GM06990 (cell line): ENCODE data around the gene RETREG3.

ENCODE experiments used
- DNase-seq: peaks from one replicate; pipeline ENCODE4 v3.0.0-alpha.2; 2011; ENCODE audit not compliant: insufficient read length; ENCODE audit errors: extremely low read depth
- H3K27me3 ChIP-seq: replicated peaks from 2 replicates; pipeline ENCODE4 v1.6.0; 2011; ENCODE audit warnings: low read length; ENCODE audit not compliant: control insufficient read depth, insufficient read depth
- H3K36me3 ChIP-seq: 2 replicates; pipeline ENCODE4 v1.5.1; 2011; ENCODE audit warnings: low read length; ENCODE audit not compliant: control insufficient read depth, insufficient read depth
- H3K4me3 ChIP-seq: replicated peaks from 2 replicates; pipeline ENCODE4 v1.5.1; 2011; ENCODE audit warnings: low read depth, mild to moderate bottlenecking, control low read depth, low read length
- CTCF ChIP-seq: IDR thresholded peaks from 2 replicates; pipeline ENCODE4 v1.5.1; 2011; ENCODE audit warnings: low read length, control low read depth, mild to moderate bottlenecking, inconsistent platforms; ENCODE audit not compliant: insufficient read depth, poor library complexity, severe bottlenecking

The RETREG3 gene

GRCh38 chr17:42564815-42565522 lies 44.2 kb downstream of the RETREG3 start:
- Histone ChIP-seq H3K36me3 (peaks cover 44% of the 10 kb centered on the region), H3K27me3 (no peaks in the 10 kb centered on the region), H3K4me3 (no peak overlapping the region)
- TF ChIP-seq CTCF = no peak
- DNase-seq = no peak

DNA sequence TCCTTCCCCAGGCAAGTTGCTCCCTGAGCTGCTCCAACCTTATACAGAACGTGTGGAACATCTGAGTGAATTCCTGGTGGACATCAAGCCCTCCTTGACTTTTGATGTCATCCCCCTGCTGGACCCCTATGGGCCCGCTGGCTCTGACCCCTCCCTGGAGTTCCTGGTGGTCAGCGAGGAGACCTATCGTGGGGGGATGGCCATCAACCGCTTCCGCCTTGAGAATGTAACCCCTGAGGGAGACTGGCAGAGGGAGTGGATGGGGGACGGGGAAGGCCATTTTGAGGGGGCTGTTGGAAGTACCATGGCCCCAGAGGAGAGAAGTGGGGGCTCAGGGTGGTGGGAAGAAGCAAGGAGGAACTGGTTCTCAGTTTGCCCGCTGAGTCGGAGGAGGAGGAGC lies 45.2 kb downstream of the RETREG3 start:
- H3K36me3 ChIP-seq = peaks cover 35% of the 10 kb centered on the region
- H3K27me3 ChIP-seq = no peaks in the 10 kb centered on the region
- DNase-seq = no peak
- no peak for TF ChIP-seq CTCF
- H3K4me3 ChIP-seq = peak overlapping the region; percentile 97

DNA sequence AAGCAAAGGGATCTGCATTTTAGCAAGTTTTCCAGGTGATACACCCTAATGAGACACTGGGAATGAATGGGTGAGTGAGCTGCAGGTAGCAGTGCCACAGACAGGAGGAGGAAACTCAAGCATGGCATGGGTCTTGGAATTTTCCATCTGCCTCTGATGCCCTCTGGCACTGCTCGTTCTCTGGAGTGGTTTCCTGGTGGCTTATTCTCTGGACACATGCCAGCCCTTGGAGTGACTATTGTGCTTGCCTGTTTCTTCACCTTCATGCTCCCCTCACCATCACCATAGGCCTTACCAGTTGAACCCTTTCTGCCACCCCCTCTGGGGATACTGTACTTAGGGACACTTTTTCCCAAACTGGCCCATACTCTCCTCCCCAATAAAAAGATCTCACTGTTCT lies 45.6 kb downstream of the RETREG3 start:
- H3K36me3 ChIP-seq = peaks cover 32% of the 10 kb centered on the region
- no peaks in the 10 kb centered on the region for H3K27me3 ChIP-seq
- DNase-seq = no peak
- H3K4me3 ChIP-seq = peak overlapping the region; percentile 97
- no peak for TF ChIP-seq CTCF

GRCh38 chr17:42563143-42563509 lies 46.0 kb downstream of the RETREG3 start:
- TF ChIP-seq CTCF = peak; percentile 2

GRCh38 chr17:42562388-42563142 lies 46.6 kb downstream of the RETREG3 start:
- no peak for DNase-seq
- H3K4me3 ChIP-seq = peak overlapping the region; percentile 97

More at GRCh38 chr17:42563143-42563509, 46.0 kb downstream of the RETREG3 start:
- Histone ChIP-seq H3K36me3 (peaks cover 29% of the 10 kb centered on the region), H3K4me3 (peak overlapping the region; percentile 97), H3K27me3 (no peaks in the 10 kb centered on the region)
- no peak for DNase-seq

More at GRCh38 chr17:42562388-42563142, 46.6 kb downstream of the RETREG3 start:
- H3K36me3 ChIP-seq = peaks cover 29% of the 10 kb centered on the region
- no peaks in the 10 kb centered on the region for H3K27me3 ChIP-seq
- TF ChIP-seq CTCF = no peak
